Measurements from ENCODE around the gene WWOX.

WWOX gene

DNA sequence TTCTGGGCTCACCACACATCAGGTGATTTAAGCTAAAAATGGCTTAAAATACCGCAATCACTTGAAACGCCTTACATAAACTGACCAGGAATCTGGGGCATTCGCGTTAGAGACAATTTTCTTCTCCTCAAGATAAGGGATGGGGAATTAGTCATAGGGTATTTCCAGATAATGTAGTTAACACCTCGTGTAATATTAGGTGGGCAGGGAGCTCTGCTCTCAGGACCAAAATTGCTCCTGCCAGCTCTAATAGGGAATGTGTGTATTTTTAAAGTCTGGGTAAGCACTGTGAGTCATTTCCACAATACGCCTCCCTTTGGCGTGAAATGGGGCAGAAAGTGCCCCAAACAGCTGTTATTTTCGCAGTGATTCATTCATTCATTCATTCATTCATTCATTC is 1092.5 kb downstream of the WWOX start:
- Histone ChIP-seq H2BK15ac (replicated peaks; ENCODE audit: low read depth) (no peak overlapping the region), H3K4me2 (ENCODE audit: low read length) (no peak overlapping the region), H3K79me1 (ENCODE audit: low read length) (no peaks in the 10 kb centered on the region), H2BK120ac (ENCODE audit: low read depth, low read length) (no peak overlapping the region), H3K36me3 (ENCODE audit: control insufficient read depth, insufficient read depth, low read length) (no peaks in the 10 kb centered on the region), H3K4me3 (ENCODE audit: low read length) (no peak overlapping the region), H3K9ac (ENCODE audit: low read length) (no peak overlapping the region), H4K5ac (ENCODE audit: low read length) (no peak overlapping the region), H3K79me2 (ENCODE audit: control insufficient read depth, insufficient read depth, low read length) (no peaks in the 10 kb centered on the region), H2BK5ac (ENCODE audit: low read length) (no peak overlapping the region), H3K27me3 (ENCODE audit: insufficient read depth, low read length, poor library complexity) (no peaks in the 10 kb centered on the region), H2AK5ac (ENCODE audit: low read length) (no peak overlapping the region), H3K18ac (ENCODE audit: low read length) (no peak overlapping the region), H3K56ac (ENCODE audit: low read length) (no peak overlapping the region), H3K4me1 (ENCODE audit: control insufficient read depth, low read depth, low read length) (peaks cover 2% of the 10 kb centered on the region), H4K8ac (ENCODE audit: low read depth, low read length) (no peak overlapping the region), H3K27ac (ENCODE audit: low read depth, low read length) (no peak overlapping the region), H3K23ac (ENCODE audit: low read length) (no peak overlapping the region), H3K4ac (ENCODE audit: low read depth, low read length) (no peak overlapping the region)
- no CpG with 5 or more reads among the region's 8 CpGs for WGBS (ENCODE audit: extremely low coverage, insufficient coverage, low lambda C conversion rate)
- DNase-seq, result no peak

DNA sequence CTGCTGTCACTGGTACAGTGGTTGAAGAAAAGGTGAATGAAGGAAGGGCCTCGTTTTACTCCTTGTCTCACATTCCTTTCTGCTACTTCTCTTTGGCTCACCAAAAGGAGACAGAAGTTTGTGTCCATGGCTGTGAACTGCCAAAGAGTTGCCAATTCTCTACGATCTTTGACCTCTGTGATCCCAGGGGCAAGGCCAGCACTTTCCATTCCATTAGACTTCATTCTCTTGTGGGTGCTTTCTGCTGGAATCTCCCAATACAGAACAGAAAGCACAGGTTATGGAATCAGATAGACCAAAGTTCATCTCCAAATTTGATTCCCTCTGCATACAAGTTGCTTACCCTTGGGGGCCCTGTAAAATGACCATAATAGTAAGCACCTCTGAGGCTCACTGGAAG is 1093.5 kb downstream of the WWOX start:
- no peak overlapping the region for H4K5ac ChIP-seq (ENCODE audit: low read length)
- H3K4me3 ChIP-seq (ENCODE audit: low read length), result no peak overlapping the region
- no peaks in the 10 kb centered on the region for H3K79me2 ChIP-seq (ENCODE audit: control insufficient read depth, insufficient read depth, low read length)
- H2BK5ac ChIP-seq (ENCODE audit: low read length), result no peak overlapping the region
- no peak overlapping the region for H4K8ac ChIP-seq (ENCODE audit: low read depth, low read length)
- no peak overlapping the region for H3K4ac ChIP-seq (ENCODE audit: low read depth, low read length)
- no peak overlapping the region for H3K4me2 ChIP-seq (ENCODE audit: low read length)
- H3K27me3 ChIP-seq (ENCODE audit: insufficient read depth, low read length, poor library complexity), result no peaks in the 10 kb centered on the region
- no peak overlapping the region for H3K23ac ChIP-seq (ENCODE audit: low read length)
- no peak overlapping the region for H2BK120ac ChIP-seq (ENCODE audit: low read depth, low read length)
- H2AK5ac ChIP-seq (ENCODE audit: low read length), result no peak overlapping the region
- WGBS (ENCODE audit: extremely low coverage, insufficient coverage, low lambda C conversion rate), result no CpG with 5 or more reads among the region's 2 CpGs
- H3K27ac ChIP-seq (ENCODE audit: low read depth, low read length), result no peak overlapping the region
- no peaks in the 10 kb centered on the region for H3K36me3 ChIP-seq (ENCODE audit: control insufficient read depth, insufficient read depth, low read length)
- H2BK15ac ChIP-seq (replicated peaks; ENCODE audit: low read depth), result no peak overlapping the region
- no peak overlapping the region for H3K9ac ChIP-seq (ENCODE audit: low read length)
- peaks cover under 1% of the 10 kb centered on the region for H3K4me1 ChIP-seq (ENCODE audit: control insufficient read depth, low read depth, low read length)
- no peak overlapping the region for H3K56ac ChIP-seq (ENCODE audit: low read length)
- DNase-seq, result no peak
- no peaks in the 10 kb centered on the region for H3K79me1 ChIP-seq (ENCODE audit: low read length)
- no peak overlapping the region for H3K18ac ChIP-seq (ENCODE audit: low read length)

DNA sequence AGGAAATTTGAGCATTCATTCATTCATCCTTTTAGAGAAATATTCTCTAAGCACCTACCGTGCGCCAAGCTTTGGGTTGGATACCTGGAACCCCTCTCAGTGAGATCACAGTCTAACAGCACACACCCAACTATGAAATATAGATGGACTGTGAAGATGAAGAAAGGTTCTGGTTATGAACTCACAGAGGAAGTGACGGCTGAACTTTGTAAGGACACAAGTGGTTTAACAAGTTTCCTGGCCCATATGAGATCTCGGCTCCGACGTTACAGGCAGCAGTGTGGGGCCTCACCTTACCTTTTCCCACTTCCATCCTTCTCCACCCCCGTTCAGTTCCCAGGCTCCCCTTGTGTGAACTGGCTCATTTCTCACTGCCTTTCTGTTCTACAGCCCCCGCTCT is 1094.8 kb downstream of the WWOX start:
- no CpG with 5 or more reads among the region's 8 CpGs for WGBS (ENCODE audit: extremely low coverage, insufficient coverage, low lambda C conversion rate)
- no peak overlapping the region for H3K56ac ChIP-seq (ENCODE audit: low read length)
- no peak overlapping the region for H3K23ac ChIP-seq (ENCODE audit: low read length)

DNA sequence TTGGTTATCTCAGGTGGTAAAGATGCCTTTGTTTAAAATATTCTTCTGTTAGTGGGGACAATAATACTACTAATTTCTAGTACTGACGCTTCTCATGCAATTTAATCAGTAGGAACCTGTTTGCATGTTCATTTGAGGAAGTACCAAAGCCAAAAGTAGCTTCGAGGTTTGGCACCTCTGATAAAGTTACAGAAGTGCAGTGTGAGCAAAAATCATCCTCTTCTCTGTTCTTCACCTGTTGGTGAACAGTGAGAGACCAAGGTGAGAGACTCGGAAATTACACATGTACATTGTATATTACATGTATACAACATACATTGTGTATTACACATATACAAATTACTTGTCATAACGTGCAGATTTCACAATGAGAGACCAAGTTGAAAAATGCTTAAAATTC is 1096.5 kb downstream of the WWOX start:
- Histone ChIP-seq H3K4me1 (ENCODE audit: control insufficient read depth, low read depth, low read length) (no peaks in the 10 kb centered on the region), H2BK5ac (ENCODE audit: low read length) (no peak overlapping the region), H4K5ac (ENCODE audit: low read length) (no peak overlapping the region), H2AK5ac (ENCODE audit: low read length) (no peak overlapping the region), H3K79me1 (ENCODE audit: low read length) (no peaks in the 10 kb centered on the region), H3K4me3 (ENCODE audit: low read length) (no peak overlapping the region), H3K9ac (ENCODE audit: low read length) (no peak overlapping the region), H3K18ac (ENCODE audit: low read length) (no peak overlapping the region), H2BK120ac (ENCODE audit: low read depth, low read length) (no peak overlapping the region), H3K4me2 (ENCODE audit: low read length) (no peak overlapping the region), H3K27me3 (ENCODE audit: insufficient read depth, low read length, poor library complexity) (no peaks in the 10 kb centered on the region), H3K36me3 (ENCODE audit: control insufficient read depth, insufficient read depth, low read length) (no peaks in the 10 kb centered on the region), H3K56ac (ENCODE audit: low read length) (no peak overlapping the region), H3K23ac (ENCODE audit: low read length) (no peak overlapping the region), H3K4ac (ENCODE audit: low read depth, low read length) (no peak overlapping the region), H2BK15ac (replicated peaks; ENCODE audit: low read depth) (no peak overlapping the region), H3K27ac (ENCODE audit: low read depth, low read length) (no peak overlapping the region), H4K8ac (ENCODE audit: low read depth, low read length) (no peak overlapping the region), H3K79me2 (ENCODE audit: control insufficient read depth, insufficient read depth, low read length) (no peaks in the 10 kb centered on the region)
- DNase-seq, result no peak
- no CpG with 5 or more reads among the region's 4 CpGs for WGBS (ENCODE audit: extremely low coverage, insufficient coverage, low lambda C conversion rate)

More for the DNA sequence above, 1094.8 kb downstream of the WWOX start:
- Histone ChIP-seq H3K4me3 (ENCODE audit: low read length) (no peak overlapping the region), H3K4me2 (ENCODE audit: low read length) (no peak overlapping the region), H2BK5ac (ENCODE audit: low read length) (no peak overlapping the region), H2BK120ac (ENCODE audit: low read depth, low read length) (no peak overlapping the region), H3K9ac (ENCODE audit: low read length) (no peak overlapping the region), H4K8ac (ENCODE audit: low read depth, low read length) (no peak overlapping the region), H3K27me3 (ENCODE audit: insufficient read depth, low read length, poor library complexity) (no peaks in the 10 kb centered on the region), H3K4me1 (ENCODE audit: control insufficient read depth, low read depth, low read length) (no peaks in the 10 kb centered on the region), H2AK5ac (ENCODE audit: low read length) (no peak overlapping the region), H3K4ac (ENCODE audit: low read depth, low read length) (no peak overlapping the region), H2BK15ac (replicated peaks; ENCODE audit: low read depth) (no peak overlapping the region), H3K36me3 (ENCODE audit: control insufficient read depth, insufficient read depth, low read length) (no peaks in the 10 kb centered on the region), H3K27ac (ENCODE audit: low read depth, low read length) (no peak overlapping the region), H3K18ac (ENCODE audit: low read length) (no peak overlapping the region), H4K5ac (ENCODE audit: low read length) (no peak overlapping the region), H3K79me1 (ENCODE audit: low read length) (no peaks in the 10 kb centered on the region), H3K79me2 (ENCODE audit: control insufficient read depth, insufficient read depth, low read length) (no peaks in the 10 kb centered on the region)
- DNase-seq, result no peak

DNA sequence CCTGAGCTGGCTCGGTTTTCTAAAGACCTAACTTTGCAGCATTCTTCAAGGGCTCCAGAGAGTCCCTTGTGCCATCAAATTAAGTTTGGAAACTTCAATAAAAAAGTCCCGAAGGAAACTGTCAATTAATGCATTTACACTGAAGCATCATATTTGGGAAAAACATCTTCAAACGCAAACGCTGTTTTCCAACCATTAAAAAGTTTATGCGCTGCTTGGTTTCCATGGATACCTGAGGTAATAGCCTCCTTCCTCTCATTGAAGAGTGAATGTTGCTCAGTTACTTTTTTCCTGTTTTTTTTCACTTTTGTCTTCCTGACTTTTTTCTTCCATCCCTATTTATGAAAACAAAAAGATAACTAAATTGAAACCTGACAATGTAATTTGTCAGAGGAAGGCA is 1102.0 kb downstream of the WWOX start:
- H3K79me2 ChIP-seq (ENCODE audit: control insufficient read depth, insufficient read depth, low read length), result no peaks in the 10 kb centered on the region
- H3K27me3 ChIP-seq (ENCODE audit: insufficient read depth, low read length, poor library complexity), result no peaks in the 10 kb centered on the region
- no peak overlapping the region for H4K5ac ChIP-seq (ENCODE audit: low read length)
- no peak overlapping the region for H3K56ac ChIP-seq (ENCODE audit: low read length)
- H3K4me3 ChIP-seq (ENCODE audit: low read length), result no peak overlapping the region
- H3K18ac ChIP-seq (ENCODE audit: low read length), result no peak overlapping the region
- no peak overlapping the region for H2BK15ac ChIP-seq (replicated peaks; ENCODE audit: low read depth)
- H3K9ac ChIP-seq (ENCODE audit: low read length), result no peak overlapping the region
- WGBS (ENCODE audit: extremely low coverage, insufficient coverage, low lambda C conversion rate), result no CpG with 5 or more reads among the region's 5 CpGs
- H2BK5ac ChIP-seq (ENCODE audit: low read length), result no peak overlapping the region
- H3K4me1 ChIP-seq (ENCODE audit: control insufficient read depth, low read depth, low read length), result no peaks in the 10 kb centered on the region
- H4K8ac ChIP-seq (ENCODE audit: low read depth, low read length), result no peak overlapping the region
- no peaks in the 10 kb centered on the region for H3K79me1 ChIP-seq (ENCODE audit: low read length)
- H3K36me3 ChIP-seq (ENCODE audit: control insufficient read depth, insufficient read depth, low read length), result no peaks in the 10 kb centered on the region
- H3K23ac ChIP-seq (ENCODE audit: low read length), result no peak overlapping the region
- H2AK5ac ChIP-seq (ENCODE audit: low read length), result no peak overlapping the region
- DNase-seq, result no peak
- H3K27ac ChIP-seq (ENCODE audit: low read depth, low read length), result no peak overlapping the region
- no peak overlapping the region for H3K4me2 ChIP-seq (ENCODE audit: low read length)
- no peak overlapping the region for H2BK120ac ChIP-seq (ENCODE audit: low read depth, low read length)
- H3K4ac ChIP-seq (ENCODE audit: low read depth, low read length), result no peak overlapping the region

DNA sequence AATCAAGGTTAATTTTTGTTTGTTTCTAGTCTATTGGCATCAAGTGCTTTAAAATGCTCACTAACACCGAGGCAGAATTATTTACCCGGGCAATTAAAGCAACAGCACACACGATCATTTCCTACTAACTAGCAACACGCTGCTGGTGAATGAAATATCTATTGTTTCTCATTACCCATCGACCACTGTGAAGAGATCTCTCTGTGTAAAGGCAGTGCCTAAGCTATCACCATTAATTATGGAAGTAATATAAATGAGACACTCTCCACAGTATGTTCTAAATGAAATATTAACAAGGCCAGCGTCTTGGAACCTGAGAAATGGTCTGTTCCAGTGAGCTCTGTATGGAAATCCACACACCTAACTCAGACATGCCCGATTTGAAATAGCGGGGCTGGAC is 1103.5 kb downstream of the WWOX start:
- no peak overlapping the region for H2BK120ac ChIP-seq (ENCODE audit: low read depth, low read length)

More for the DNA sequence above, 1103.5 kb downstream of the WWOX start:
- no peaks in the 10 kb centered on the region for H3K36me3 ChIP-seq (ENCODE audit: control insufficient read depth, insufficient read depth, low read length)
- no peak overlapping the region for H4K8ac ChIP-seq (ENCODE audit: low read depth, low read length)
- no CpG with 5 or more reads among the region's 8 CpGs for WGBS (ENCODE audit: extremely low coverage, insufficient coverage, low lambda C conversion rate)
- H2AK5ac ChIP-seq (ENCODE audit: low read length), result no peak overlapping the region
- H3K27me3 ChIP-seq (ENCODE audit: insufficient read depth, low read length, poor library complexity), result no peaks in the 10 kb centered on the region
- no peak overlapping the region for H3K56ac ChIP-seq (ENCODE audit: low read length)
- no peaks in the 10 kb centered on the region for H3K79me1 ChIP-seq (ENCODE audit: low read length)
- no peaks in the 10 kb centered on the region for H3K4me1 ChIP-seq (ENCODE audit: control insufficient read depth, low read depth, low read length)
- H2BK5ac ChIP-seq (ENCODE audit: low read length), result no peak overlapping the region
- DNase-seq, result no peak
- no peak overlapping the region for H3K4me2 ChIP-seq (ENCODE audit: low read length)
- H3K9ac ChIP-seq (ENCODE audit: low read length), result no peak overlapping the region
- H3K79me2 ChIP-seq (ENCODE audit: control insufficient read depth, insufficient read depth, low read length), result no peaks in the 10 kb centered on the region
- no peak overlapping the region for H4K5ac ChIP-seq (ENCODE audit: low read length)
- H3K4me3 ChIP-seq (ENCODE audit: low read length), result no peak overlapping the region
- no peak overlapping the region for H2BK15ac ChIP-seq (replicated peaks; ENCODE audit: low read depth)
- no peak overlapping the region for H3K4ac ChIP-seq (ENCODE audit: low read depth, low read length)
- no peak overlapping the region for H3K18ac ChIP-seq (ENCODE audit: low read length)
- H3K27ac ChIP-seq (ENCODE audit: low read depth, low read length), result no peak overlapping the region
- H3K23ac ChIP-seq (ENCODE audit: low read length), result no peak overlapping the region

Data from mesendoderm (in vitro differentiated cells).